Ishikawa (cell line): ENCODE data around the gene MYO15B.

Experiments
- CEBPB ChIP-seq: IDR thresholded peaks from 2 replicates; pipeline ENCODE4 v1.6.1; 2012
- CREB1 ChIP-seq: IDR thresholded peaks from 2 replicates; pipeline ENCODE4 v1.6.1; 2012; ENCODE audit warnings: low read depth
- EGR1 ChIP-seq: IDR thresholded peaks from 2 replicates; pipeline ENCODE4 v1.6.1; 2012
- EP300 ChIP-seq: IDR thresholded peaks from 2 replicates; pipeline ENCODE4 v1.6.1; 2012; ENCODE audit warnings: borderline replicate concordance
- FOXM1 ChIP-seq: IDR thresholded peaks from 2 replicates; pipeline ENCODE4 v1.6.1; 2012; ENCODE audit warnings: low read depth, borderline replicate concordance
- MAX ChIP-seq: IDR thresholded peaks from 2 replicates; pipeline ENCODE4 v1.6.1; 2012
- NFIC ChIP-seq: IDR thresholded peaks from 2 replicates; pipeline ENCODE4 v1.6.1; 2012
- RAD21 ChIP-seq: IDR thresholded peaks from 2 replicates; pipeline ENCODE4 v1.6.1; 2012; ENCODE audit warnings: low read depth
- REST ChIP-seq: IDR thresholded peaks from 2 replicates; pipeline ENCODE4 v1.6.1; 2012; ENCODE audit warnings: low read depth, mild to moderate bottlenecking
- TAF1 ChIP-seq: IDR thresholded peaks from 2 replicates; pipeline ENCODE4 v1.6.1; 2012; ENCODE audit warnings: low read depth, mild to moderate bottlenecking
- TCF12 ChIP-seq: IDR thresholded peaks from 2 replicates; pipeline ENCODE4 v1.6.1; 2012; ENCODE audit warnings: low read depth
- TEAD4 ChIP-seq: IDR thresholded peaks from 2 replicates; pipeline ENCODE4 v1.6.1; 2012
- USF1 ChIP-seq: IDR thresholded peaks from 2 replicates; pipeline ENCODE4 v1.6.1; 2012
- YY1 ChIP-seq: IDR thresholded peaks from 2 replicates; pipeline ENCODE4 v1.6.1; 2012; ENCODE audit warnings: low read depth
- ZBTB7A ChIP-seq: IDR thresholded peaks from 2 replicates; pipeline ENCODE4 v1.6.1; 2012; ENCODE audit warnings: low read depth

Gene MYO15B

GRCh38 chr17:75591722-75592302, 4.2 kb downstream of the MYO15B start:
- no peak for TF ChIP-seq MAX
- no peak for TF ChIP-seq EP300
- no peak for TF ChIP-seq TEAD4
- no peak for TF ChIP-seq RAD21
- no peak for TF ChIP-seq CEBPB
- no peak for TF ChIP-seq YY1
- no peak for TF ChIP-seq ZBTB7A
- TF ChIP-seq USF1, result no peak
- no peak for TF ChIP-seq TAF1
- no peak for TF ChIP-seq REST
- no peak for TF ChIP-seq EGR1
- TF ChIP-seq NFIC, result no peak
- TF ChIP-seq FOXM1, result no peak
- TF ChIP-seq CREB1, result no peak
- no peak for TF ChIP-seq TCF12

- TF ChIP-seq NFIC (no peak), ZBTB7A (no peak), RAD21 (no peak), REST (no peak), EP300 (no peak), TAF1 (no peak), YY1 (no peak), MAX (no peak), CREB1 (no peak), TEAD4 (no peak)
Observed at GRCh38 chr17:75592348-75593020, 4.9 kb downstream of the MYO15B start.

- TF ChIP-seq MAX (no peak), ZBTB7A (no peak), FOXM1 (no peak), CEBPB (no peak), REST (no peak), CREB1 (no peak), NFIC (no peak), RAD21 (no peak), TEAD4 (no peak), USF1 (no peak), TCF12 (no peak), EP300 (no peak), EGR1 (no peak), YY1 (no peak), TAF1 (no peak)
Observed at GRCh38 chr17:75594499-75595283, 7.1 kb downstream of the MYO15B start.
